GM18505 (cell line): ENCODE measurements around the gene SLC34A3.
A peak's percentile ranks its signal among the peaks of the same experiment; 100 is the strongest.
"Not testable (repeated sequence)": the region's sequence is repeated elsewhere in the genome, so short reads cannot be mapped to it uniquely, and the experiment has no call there.

Experiments used
- ATAC-seq: cut with Tn5 transposase; IDR thresholded peaks from one replicate; pipeline ENCODE4 v1.9.1; 2021; ENCODE audit not compliant: unreplicated experiment
- POLR2A ChIP-seq: IDR thresholded peaks from 4 replicates; pipeline ENCODE4 v1.6.1; 2011; ENCODE audit warnings: borderline replicate concordance; ENCODE audit not compliant: insufficient read depth, insufficient read length; ENCODE audit errors: extremely low read depth

The SLC34A3 gene

GRCh38 chr9:137240841-137241489 is 10.3 kb downstream of the SLC34A3 start, which contains the start of gene TUBB4B:
TUBB4B (plus strand) TSS chr9:137241287; CDS start chr9:137241361, 74 bp downstream.
- ATAC-seq: peak; percentile 65
- peak; percentile 100 for TF ChIP-seq POLR2A

GRCh38 chr9:137241490-137242268 is 11.0 kb downstream of the SLC34A3 start:
- ATAC-seq: peak; percentile 6
- no peak for TF ChIP-seq POLR2A

- TF ChIP-seq POLR2A: no peak
- no peak for ATAC-seq
Measured at GRCh38 chr9:137242269-137243203, 11.8 kb downstream of the SLC34A3 start.

- ATAC-seq: not testable (repeated sequence)
Measured at GRCh38 chr9:137243266-137243625, 12.5 kb downstream of the SLC34A3 start.

GRCh38 chr9:137243626-137244485 is 13.2 kb downstream of the SLC34A3 start:
- ATAC-seq: no peak

GRCh38 chr9:137244486-137245449 is 14.1 kb downstream of the SLC34A3 start:
- no peak for TF ChIP-seq POLR2A
- ATAC-seq: no peak

More at GRCh38 chr9:137243626-137244485, 13.2 kb downstream of the SLC34A3 start:
- peak; percentile 40 for TF ChIP-seq POLR2A

GRCh38 chr9:137245450-137246421 is 15.0 kb downstream of the SLC34A3 start:
- no peak for TF ChIP-seq POLR2A
- ATAC-seq: no peak

GRCh38 chr9:137247135-137247915 is 16.6 kb downstream of the SLC34A3 start:
- no peak for ATAC-seq
- no peak for TF ChIP-seq POLR2A

GRCh38 chr9:137247916-137248175 is 17.1 kb downstream of the SLC34A3 start:
- ATAC-seq: no peak
- no peak for TF ChIP-seq POLR2A
